NCI-H748 treated with DMSO at 0.1 percent for 48 hours (cell line): Measurements from ENCODE around the gene GHRHR.

Source experiments
- DNase-seq: peaks from one replicate; lab custom pipeline; 2025; lab: John Stamatoyannopoulos, UW

Gene GHRHR

DNA sequence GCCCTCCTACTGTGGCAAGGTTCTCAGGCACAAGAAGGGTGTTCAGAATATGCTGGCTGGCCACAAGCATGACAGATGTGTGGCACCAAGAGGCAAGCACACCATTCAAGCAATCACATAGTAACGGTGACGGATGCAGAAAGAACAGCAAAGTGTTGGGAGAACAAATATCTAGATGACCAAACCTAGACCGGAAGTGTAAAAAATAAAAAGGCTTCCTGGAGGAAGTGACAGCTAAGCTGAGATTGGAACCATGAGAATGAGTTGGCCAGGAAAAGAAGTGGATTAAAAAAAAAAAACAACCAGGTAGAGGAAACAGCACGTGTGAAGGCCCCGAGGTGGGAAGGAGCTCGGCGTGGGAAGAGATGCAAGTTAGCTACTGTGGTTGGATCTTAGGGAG is 22.0 kb downstream of the GHRHR start:
- DNase-seq, result no peak

DNA sequence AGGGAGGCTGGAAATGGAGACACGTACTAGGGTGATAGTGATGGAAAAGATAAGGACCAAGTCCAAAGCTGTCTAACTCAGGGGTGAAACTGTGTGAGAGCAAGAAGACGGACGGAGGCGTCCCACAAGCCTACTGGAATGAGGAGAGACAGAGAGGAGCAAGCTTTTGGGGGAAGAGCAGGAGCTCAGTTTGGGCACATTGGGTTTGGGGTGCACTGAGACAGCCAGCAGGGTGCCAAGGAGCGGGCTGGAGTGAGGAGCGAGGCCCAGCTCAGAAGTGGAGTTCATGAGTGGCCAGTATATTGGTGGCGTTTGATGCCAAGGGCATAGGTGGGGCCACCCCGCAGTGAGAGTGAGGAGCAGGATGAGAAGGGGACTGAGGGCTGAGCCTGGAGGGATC is 22.6 kb downstream of the GHRHR start:
- no peak for DNase-seq

DNA sequence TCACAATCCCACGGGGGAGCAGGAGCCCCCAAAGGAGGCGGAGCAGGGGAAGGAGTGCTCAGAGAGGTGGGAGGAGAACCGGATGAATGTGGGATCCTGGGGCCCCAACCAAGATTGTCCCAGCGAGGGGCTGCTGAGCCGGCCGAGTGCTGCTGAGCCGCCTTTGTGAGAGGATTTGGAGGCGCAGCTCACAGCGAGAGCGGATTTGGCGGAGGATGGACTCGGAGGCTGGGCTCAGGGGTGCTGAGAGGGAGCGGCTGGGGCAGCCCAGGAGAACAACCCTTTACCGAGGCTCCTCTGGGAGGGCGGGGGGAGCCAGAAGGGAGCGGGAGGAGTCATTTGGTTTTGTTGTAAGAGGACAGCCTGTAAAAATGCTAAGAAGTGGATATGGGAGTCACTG is 23.0 kb downstream of the GHRHR start:
- DNase-seq, result no peak

DNA sequence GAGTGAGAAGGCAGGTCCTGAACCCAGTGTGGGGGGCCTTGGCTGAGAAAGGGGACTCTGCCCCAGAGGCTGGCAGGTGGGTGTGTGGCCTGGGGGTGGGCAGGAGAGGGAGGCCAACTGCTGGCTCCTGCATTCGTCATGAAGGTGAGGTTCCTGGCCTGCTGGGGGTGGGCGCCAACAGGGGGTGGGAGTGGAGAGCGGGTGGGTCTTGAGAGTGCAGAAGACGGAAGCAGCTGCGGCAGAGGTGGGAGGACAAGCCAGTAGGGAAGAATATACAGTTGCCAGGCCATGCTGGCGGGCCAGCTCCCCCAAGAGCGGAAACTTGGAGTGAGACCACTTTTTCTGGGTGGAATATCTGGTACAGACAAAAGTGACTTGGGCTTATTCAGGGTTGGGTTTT is 23.4 kb downstream of the GHRHR start:
- no peak for DNase-seq

DNA sequence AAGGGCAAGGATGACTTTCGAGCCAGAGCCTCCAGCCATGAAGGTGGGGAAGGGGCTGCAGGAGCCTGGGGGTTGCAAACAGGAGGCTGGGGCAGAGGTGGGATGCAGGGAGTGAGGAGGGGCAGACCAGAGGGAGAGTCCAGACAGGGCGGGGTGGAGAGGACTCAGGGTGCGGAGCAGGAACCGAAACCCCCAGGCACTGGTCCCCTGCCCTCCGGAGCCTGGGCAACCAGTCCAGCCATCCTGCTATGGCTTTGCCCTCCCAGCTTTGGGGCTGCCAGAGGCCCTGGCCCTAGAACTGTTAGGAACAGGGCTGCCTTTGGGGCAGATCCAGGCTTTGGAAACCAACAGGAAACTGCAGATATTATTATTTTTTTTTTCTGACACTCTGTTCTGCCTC is 24.2 kb downstream of the GHRHR start:
- no peak for DNase-seq

DNA sequence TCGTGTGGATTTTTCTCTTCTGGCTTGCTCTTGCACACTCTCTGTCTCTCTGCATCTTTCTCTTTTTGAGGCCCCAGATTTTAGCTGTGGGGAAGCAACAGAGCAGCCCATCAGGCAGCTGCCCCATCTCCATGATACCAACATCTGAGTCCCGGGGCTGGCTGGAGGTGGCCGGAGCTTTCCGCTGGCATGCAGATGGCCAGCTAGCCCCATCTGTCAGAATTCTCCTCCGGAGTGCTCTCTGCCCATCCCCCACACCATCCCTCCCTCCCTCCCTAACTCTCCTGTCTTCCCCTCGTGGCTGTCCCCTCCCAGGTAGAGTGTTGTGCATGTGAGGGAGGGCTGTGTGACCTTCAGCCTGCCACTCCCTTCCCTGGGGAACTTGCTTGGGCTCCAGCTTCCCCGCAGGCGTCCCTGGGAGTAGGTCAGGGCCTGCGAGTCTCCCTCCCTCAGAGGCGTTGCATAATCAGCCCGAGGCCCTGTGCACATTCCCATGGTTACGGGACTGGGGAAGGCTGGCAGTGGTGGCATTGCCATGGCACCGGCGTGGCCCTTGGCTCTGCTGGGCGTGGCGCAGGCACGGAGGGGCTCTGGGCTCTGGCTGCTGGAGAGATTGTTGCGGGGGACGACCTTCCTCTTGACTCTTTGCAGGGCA is 24.7 kb downstream of the GHRHR start:
- DNase-seq, result no peak

DNA sequence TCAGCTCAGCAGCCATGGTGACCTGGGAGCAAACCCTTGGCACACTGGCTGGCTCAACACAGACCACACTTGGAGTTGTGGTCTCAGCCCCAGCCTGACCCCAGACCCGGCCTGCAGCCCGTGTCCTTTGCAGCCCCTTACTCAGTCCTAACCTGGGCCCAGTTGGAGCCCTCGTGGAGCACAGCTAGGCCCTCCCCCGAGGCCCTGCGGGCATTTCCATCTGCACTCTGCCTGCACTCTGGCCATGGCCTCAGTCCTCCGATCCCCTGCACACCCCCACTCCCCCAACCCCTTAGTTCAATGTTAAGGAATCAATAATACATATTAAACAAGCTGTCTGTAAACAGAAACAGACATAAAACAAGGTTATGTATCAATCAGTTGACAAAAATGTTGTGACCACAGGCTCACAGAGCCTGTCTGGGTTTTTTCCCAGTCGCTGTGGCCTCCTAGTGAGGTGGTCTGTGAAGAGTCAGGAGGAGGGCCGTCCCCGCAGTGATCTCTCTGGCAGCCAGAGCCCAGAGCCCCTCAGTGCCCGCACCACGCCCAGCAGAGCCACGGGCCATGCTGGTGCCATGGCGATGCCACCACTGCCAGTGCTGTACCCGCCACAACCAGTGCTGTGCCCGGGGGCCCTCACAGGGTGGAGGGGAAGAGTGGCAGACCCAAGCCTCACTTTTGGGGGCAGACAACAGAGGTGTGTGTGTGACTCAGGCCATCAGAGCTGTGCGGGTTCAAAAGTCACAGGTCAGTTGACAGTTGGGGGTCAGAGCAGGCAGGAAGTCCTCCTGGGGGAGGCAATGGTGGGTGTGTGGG is 25.5 kb downstream of the GHRHR start:
- DNase-seq, result no peak

DNA sequence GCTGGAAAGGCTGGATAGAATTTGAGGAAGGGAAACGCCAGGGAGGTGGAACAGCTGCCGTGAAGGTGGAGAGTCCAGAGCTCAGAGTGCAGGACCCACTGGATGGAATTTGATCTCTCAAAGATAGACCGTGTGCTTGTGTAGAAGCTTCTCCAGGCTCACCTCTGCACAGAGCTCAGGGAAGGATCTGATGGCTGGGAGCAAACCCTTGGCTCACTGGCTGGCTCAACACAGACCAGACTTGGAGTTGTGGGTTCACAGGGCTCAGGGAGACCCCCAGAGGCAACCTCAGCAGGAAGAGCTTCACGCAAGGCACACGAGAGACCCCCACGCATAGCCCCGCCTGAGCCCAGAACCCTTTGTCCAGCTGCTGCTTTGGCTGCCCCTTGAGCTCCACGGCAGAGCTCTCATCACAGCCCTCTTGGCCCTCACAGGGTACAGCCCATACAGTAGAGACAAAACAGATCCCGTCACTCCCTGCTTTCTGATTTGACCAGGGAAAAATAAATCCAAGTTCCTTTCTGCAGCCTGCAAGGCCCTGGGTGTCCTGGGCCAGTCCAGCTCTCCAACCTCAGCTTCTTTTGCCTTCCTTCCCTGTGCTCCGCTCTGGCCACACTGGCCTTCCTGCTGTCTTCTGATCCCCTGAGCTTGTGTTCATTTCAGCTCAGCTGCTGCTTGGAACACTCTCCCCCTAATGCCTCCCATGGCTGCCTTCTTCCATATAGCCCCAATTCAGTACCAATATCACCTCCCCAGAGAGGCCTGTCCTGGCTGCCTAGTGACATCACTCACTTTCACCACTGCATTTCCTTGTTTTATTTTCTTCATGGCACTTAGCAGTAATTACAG is 26.3 kb downstream of the GHRHR start:
- DNase-seq, result no peak

DNA sequence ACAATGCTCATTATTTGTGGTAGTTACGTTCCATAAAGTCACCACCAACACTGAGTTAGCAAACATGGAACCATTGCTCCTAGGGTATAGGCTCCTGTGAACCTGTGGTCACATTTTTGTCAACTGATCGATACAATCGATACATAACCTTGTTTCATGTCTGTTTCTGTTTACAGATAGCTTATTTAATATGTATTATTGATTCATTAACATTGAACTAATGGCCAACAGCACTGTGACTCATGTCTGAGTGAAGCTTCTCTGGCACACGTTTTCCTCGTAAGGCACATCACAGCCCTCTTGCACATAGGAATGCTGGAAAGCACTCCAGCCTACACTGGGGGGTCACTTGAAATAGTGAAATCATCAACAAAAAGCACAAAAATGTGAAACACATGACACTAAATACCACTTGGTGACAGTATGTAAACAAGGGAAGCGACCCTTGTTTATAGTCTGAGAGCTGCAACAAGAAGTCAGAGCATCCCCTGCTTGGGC is 27.0 kb downstream of the GHRHR start:
- DNase-seq, result no peak

DNA sequence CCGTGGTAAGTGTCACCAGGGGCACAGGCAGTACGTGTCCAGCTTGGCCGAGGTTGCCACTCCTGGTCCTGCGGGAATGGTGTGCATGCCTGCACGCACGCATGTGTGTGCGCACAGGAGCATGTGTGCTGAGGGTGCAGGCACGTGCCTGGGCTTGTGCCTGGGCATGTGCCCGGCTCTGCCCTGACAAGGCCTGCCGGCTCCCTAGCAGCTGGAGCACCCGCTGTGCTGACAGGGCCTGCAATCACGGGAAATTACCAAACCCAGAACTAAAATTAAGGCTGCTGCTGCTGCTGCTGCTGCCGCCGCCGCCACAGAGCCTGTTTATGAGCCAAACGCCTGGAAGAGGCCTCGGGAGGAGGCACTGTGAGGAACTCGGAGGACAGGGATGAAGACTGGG is 28.7 kb downstream of the GHRHR start:
- no peak for DNase-seq

DNA sequence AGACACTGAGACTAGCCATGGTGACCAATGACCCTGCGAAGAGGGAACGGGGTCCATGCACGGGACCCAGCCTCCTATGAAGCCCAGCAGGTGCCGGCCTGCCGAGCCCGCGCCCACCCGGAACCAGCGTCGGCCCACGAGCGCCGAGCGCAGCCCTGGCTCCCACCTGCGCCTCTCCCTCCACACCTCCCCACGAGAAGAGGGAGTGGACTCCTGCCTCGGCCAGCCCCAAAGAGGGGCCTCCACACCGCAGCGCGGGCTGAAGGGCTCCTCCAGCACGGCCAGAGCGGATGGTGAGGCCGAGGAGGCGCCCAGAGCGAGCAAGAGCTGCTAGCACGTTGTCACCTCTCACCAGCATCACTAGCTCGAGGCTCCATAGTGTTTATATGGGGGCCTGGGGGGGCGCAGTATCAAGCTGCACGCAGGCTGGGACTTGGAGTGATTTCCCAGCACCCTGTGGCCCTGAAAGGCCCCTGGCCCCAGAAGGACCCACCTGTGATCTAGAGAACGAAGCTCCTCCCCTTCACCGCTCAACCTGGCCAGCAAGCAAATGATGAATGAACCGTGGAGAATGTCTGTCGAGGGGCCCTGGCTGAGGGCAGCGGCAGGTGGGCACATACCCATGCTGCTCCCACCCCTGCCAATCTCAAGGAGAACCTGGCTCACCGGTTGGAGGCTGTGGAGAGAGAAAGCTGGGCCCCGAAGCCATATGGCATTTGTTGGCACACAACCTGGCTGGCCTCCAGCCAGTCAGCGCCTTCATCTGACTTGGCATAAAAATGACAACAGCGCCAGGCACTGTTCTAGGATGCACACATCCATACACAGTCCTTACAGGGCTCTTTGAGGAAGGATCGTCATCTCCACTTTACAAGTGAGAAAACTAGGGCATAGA is 30.7 kb downstream of the GHRHR start:
- DNase-seq, result no peak

DNA sequence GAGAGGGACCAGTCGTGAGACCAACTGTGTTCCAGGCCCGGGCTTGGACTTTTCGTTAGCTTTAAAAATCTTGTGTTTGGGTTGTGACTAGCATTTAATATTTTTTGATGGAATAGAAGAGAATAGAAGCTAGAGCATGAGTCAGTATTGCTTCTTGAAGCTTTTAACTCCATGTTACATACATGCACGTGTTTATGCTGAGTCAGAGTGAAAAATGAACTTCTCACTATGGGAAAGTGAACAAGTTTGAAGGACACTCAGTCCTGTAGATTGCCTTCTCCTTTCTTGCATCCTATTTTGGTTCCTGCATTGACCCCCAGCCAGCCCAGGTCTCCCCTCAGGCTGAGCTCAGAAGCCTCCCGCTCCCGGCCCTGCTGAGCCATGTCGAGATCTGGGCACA is 31.8 kb downstream of the GHRHR start:
- no peak for DNase-seq

DNA sequence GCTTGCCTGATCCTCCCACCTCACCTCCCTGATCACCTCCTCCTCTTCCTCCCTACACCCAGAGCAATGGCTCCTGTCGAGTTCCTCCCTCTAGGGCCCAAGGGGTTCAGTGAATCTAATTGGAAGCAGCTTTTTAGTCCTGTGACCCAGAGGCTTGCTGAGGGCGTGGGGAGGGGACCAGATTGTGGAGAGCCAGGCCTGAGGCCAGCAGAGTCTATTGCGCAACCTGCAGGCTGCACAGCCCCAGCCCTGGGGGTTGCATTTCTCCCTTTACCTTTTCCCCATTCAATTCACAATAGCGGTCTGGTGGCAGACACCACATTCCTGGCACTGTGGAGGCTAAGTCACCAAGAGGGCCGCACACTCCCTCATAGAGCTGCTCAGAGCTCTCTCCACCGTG is 32.5 kb downstream of the GHRHR start:
- no peak for DNase-seq

DNA sequence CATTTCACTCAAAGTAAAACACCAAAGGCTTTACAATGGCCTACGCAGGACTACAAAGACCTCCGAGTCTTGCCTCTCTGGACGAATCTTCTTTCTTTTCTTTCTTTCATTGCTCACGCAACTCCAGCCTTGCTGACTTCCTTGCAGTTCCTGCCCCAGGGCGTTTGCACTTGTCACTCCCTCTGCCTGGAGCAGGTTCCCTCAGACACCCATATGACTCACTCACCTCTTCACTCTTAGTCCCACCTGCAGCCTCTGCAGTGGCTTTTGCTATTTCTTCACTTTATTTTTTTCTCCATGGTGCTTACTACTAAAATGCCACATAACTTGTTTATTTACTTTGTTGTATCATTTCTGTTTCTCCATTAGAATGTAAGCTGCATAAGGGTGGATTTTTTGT is 33.1 kb downstream of the GHRHR start:
- DNase-seq, result no peak

DNA sequence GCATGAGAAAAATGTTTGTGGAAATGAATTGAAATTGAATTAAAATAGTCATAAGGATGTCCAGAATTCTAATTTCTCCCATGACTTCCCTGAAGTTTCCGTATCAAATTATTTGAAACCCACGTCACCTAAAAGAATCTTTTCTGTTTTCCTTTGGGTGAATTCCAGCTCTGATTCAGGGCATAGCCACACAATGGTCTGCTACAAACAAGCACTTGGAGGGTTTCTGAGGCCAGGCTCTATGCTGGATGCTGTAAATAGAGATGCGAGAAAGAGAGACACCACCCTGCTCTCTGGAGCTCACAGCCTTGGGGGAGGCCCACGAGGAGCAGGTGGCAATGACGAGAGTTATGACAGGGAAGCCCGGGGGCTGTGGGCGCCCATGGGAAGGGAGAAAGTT is 33.6 kb downstream of the GHRHR start:
- DNase-seq, result no peak

DNA sequence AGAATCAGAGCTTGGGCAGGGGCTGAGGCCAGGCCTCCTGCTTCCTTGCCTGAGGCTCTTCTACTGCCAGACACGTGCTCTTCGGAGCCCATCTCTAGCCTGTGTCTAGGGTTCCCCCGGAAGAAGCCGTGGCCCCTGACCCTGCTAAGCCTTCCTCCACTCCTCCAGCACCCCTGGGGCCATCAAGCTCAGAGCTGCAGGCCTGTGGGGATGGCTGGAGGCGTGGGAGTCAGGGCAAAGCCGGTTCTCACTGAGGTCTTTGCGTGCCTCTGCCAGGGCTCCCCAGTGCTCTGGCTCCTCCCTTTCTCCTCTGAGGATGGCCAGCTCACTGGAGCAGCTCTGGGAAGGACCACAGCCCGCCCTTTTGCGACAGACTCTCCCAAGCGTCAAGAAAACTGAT is 34.4 kb downstream of the GHRHR start:
- DNase-seq, result no peak

DNA sequence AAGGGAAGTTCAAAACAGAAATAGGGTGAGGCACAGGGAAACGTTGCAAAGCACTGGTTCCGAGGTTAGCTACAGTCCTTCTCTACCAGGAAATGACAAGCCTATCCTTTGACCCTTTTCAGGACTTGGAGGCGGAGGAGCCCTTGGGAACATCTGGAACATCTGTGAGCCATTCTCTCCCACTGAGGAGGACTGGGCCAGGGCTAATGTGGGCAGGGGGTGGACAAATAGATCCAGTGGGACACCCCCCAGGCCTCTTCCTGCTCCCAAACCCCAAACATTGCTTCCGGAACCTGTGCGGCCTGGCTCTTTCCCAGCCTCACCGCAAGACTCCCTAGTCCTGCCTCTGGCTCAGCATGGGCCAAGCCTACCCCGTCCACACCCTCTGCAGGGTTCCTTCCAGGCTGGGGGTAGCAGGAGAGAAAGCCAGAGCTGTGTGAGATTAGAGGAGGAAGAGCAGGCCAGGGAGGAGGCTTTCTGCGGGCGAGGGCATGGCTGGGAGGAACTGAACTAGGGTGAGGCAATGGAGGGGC is 36.5 kb downstream of the GHRHR start:
- DNase-seq, result no peak

DNA sequence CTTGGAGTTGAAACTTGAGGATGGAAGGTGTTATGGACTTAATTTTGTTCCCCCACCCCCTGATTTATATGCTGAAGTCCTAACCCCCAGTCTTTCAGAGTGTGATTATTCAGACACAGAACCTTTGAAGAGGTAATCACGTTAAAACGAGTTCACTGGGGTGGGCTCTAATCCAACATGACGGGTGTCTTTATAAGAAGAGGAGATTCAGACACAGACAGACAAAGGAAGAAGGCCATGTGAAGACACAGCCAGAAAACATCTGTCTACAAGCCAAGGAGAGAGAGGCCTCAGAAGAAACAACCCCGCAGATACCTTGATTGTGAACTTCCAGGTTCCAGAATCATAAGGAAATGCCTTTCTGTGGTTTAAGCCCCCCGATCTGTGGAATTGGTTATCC is 37.0 kb downstream of the GHRHR start:
- DNase-seq, result no peak

DNA sequence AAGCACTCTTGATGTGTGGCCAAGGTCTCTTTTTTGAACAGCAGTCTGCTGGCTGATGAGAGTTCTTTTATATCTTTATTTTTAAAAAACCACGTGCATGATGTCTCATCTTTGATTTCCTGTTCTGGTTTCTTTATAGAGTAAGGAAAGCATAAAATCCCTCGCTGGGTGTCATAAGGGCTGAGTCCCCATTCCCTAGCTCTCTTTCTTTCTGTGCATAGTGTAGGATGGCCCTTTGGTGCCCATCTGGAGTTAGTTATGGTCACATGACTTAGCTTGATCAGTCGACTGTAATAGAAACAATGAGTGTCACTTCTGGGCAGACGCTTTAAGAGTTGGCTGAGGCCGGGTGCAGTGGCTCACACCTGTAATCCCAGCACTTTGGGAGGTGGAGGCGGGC is 38.5 kb downstream of the GHRHR start:
- DNase-seq, result no peak

DNA sequence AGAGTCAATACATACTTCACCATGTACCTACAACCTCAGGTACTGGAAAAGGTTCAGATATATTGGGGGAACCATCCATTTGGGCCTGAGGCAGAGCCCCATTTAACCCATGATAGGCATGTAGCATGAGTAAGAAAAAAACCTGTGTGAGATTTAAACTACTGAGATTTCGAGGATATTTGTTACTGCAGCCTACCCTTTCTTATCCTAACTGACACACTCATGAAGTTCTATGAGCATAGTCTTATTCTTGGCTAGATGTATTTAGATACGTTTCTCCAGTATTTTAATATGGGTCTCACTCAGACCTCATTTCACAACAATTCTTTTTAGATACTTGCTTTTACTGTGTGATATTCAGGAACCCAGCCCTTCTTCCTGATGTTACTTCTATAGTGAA is 39.3 kb downstream of the GHRHR start:
- DNase-seq, result no peak

DNA sequence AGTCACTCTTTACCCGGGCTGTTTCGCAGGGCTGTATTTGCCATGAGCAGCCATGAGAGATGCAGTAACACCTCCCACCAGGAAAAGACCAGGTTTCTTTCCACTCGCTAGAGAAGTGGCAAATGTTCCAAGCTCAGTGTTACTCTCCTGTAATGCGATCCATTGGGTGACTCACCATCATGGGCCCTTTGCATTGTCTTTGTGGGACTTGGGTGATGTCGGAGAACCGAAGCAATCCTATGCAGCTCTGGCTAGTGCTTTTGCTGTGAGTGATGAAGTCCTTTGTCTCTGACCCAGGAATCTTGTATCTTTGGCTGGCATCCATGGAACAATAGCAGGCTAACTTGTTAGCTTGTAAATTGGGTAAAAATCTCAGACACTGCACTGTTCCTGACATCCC is 40.0 kb downstream of the GHRHR start:
- no peak for DNase-seq

DNA sequence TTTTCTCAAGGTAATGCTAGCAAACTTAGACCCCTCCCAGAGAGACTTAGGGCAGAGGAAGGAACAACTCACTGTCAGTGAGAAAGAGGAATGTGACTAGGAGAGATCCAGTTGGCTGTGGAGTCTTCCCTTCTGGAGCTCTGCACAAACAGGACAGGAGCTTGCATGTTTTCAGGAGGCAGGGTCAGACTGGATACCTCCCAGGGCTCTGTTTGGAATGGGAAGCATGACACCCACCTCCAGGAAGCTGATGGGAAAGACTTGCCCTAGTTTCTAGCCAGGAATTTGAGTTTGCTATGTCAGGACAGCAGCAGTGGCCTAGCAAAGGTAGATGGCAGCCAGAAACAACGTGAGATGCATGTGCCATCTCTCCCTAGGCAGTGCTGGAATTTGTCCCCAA is 40.6 kb downstream of the GHRHR start:
- DNase-seq, result no peak
